Activated naive CD4-positive, alpha-beta T cell treated with anti-CD3 and anti-CD28 coated beads, Interleukin-2, amount 50 U/mL, for 24 hours (primary cell): Measurements from ENCODE around the gene FIBCD1.

ENCODE experiments used
- H3K27ac Mint-ChIP-seq: one replicate; pipeline ENCODE4 v1.8.0; 2021; ENCODE audit warnings: mild to moderate bottlenecking, mixed read lengths
- H3K27me3 Mint-ChIP-seq: one replicate; pipeline ENCODE4 v1.8.0; 2021; ENCODE audit warnings: mixed read lengths
- H3K36me3 Mint-ChIP-seq: one replicate; pipeline ENCODE4 v1.8.0; 2021; ENCODE audit warnings: mixed read lengths
- H3K4me1 Mint-ChIP-seq: one replicate; pipeline ENCODE4 v1.8.0; 2021; ENCODE audit warnings: mixed read lengths
- H3K4me3 Mint-ChIP-seq: one replicate; pipeline ENCODE4 v1.8.0; 2021; ENCODE audit warnings: mild to moderate bottlenecking, mixed read lengths
- H3K9me3 Mint-ChIP-seq: one replicate; pipeline ENCODE4 v1.8.0; 2021; ENCODE audit warnings: mixed read lengths

FIBCD1 gene

DNA sequence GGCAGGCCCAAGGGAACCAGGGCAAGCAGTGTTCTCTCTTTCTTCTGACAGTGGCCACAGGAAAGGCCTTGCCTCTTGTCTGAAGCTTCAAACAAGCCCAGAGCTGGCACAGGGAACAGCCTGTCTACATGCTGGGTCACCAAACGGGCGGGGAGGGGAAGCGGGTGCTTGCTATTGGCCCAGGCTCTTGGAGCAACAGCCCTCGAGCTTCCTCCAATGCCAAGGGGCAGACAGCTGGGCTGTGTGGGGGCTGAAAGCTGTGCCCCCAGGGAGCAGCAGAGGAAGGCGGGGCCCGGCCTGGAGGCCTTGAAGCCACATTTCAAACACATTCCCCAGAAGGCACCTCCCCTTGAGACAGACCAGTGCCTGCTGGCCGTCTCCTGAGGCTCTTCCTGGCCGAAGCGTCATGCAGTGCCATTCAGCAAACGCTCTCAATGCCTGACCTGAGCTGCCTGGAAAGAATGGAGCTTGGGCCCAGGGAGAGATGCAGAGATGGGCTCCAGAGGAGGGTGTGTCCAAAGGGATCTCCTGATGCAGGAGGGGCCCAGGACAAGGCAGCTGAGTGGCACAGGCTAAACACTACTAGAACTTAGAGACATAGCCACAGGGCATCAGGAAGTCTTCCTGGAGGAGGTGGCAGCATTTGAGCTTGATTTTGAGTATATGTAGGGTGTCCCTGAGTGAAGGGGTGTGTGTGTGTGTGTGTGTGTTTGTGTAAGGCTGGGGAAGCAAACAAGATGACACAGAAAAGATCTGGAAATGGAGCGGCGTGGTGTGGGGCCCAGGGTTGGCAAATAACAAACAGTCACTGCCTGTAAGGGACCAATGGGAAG is 2.5 kb downstream of the FIBCD1 start:
- Mint-ChIP-seq H3K27ac (peak overlapping the region; percentile 57), H3K9me3 (no peaks in the 10 kb centered on the region), H3K4me1 (peaks cover 12% of the 10 kb centered on the region), H3K4me3 (peak overlapping the region; percentile 40), H3K27me3 (peaks cover 47% of the 10 kb centered on the region), H3K36me3 (no peaks in the 10 kb centered on the region)

DNA sequence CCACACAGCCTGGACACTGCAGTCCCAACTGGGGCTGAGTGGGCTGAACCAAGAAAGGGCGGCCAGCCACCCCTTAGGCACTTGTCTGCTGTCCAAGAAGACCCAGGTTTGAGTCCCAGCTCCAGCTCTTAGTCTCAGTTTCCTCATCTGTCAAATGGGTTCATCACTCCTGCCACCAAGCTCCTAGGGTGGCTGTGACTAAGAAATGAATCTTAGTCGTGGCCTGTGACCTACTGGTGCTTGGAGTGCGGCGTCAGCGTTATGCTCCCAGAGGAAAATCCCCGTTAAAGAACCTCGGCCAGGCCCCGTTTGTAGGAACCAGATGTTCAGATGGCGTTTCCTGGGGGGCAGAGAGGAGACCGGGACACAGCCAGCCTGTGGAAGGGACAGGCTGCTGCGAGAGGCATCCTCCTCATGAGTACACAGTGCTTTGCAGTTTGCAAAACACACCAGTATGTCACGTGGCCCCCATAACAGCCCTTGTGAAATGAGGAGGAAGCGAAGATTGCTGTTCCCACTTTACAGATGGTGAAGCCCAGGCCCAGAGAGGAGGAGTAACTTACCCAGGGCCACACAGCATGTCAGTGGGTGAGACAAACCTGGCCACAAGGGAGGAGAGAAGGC is 3.3 kb downstream of the FIBCD1 start:
- Mint-ChIP-seq H3K27me3 (peaks cover 41% of the 10 kb centered on the region), H3K4me1 (peaks cover 10% of the 10 kb centered on the region), H3K36me3 (no peaks in the 10 kb centered on the region), H3K4me3 (no peak overlapping the region), H3K27ac (no peak overlapping the region), H3K9me3 (no peaks in the 10 kb centered on the region)

DNA sequence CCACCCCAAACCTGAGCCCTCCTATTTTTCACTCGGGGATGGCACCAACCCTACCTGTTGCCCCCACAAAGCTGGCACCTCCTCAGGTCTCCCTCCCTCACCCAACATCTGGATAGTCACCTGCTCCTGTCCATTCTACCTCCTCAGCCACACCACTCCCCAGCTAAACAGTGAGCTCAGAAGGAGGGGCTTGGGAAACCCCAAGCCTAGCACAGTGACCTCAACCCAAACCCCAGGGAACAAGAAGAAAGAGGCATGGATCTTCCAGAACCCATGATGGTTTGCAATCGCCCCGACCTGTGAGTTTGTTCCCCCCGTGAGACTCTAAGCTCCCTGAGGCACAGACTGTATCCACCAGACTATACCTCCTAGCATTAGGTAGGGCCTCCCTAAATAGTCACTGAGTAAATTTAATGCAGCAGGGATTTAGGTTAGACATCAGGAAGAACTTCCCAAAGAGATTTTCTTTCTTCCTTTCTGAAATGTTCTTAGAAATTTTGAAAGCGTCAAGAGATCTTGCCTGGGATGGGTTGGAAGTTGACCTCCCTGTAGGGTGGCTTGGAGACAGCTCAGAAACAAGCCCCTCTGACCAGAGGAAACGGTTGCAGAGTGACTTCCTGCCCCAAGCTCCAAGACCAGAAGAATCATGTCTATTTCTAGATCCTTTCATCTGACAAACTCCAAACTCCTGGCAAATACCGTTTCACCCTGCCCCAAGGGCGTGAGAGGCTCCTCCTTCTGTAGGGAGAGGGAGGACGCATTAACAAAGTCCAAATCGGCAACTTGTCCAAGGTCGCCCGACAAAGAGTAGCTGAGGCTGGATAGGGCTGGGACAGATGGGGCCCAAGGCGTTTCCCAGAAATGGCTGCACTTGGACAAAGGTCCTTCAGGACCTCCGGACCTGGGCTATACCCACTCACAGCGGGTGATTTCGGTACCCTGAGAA is 4.1 kb downstream of the FIBCD1 start:
- H3K4me3 Mint-ChIP-seq = no peak overlapping the region
- H3K27ac Mint-ChIP-seq = no peak overlapping the region
- H3K9me3 Mint-ChIP-seq = no peaks in the 10 kb centered on the region
- H3K36me3 Mint-ChIP-seq = no peaks in the 10 kb centered on the region
- H3K27me3 Mint-ChIP-seq = peaks cover 37% of the 10 kb centered on the region
- H3K4me1 Mint-ChIP-seq = peaks cover 6% of the 10 kb centered on the region

DNA sequence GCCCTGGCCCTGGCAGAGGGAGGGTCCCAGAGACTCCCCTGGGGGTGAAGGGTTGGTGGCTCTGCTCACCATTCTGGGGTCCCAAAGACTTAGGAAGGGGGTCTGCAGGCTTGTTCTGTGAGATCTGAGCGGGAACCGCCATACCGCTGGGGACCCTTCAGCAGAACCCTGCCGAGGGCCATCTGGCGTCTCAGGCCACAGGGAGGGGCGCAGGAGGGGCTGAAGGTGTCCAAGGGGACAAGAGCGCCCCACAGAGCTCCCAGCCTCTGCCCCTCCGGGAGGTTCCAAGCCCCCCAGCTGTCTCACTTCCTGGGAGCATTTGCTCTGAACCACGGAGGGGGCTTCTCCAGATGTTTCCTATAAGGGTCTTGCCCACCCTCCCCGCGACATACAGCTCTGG is 4.8 kb downstream of the FIBCD1 start:
- H3K4me3 Mint-ChIP-seq = no peak overlapping the region
- H3K36me3 Mint-ChIP-seq = no peaks in the 10 kb centered on the region
- H3K4me1 Mint-ChIP-seq = peaks cover 6% of the 10 kb centered on the region
- H3K9me3 Mint-ChIP-seq = no peaks in the 10 kb centered on the region
- no peak overlapping the region for H3K27ac Mint-ChIP-seq
- peaks cover 37% of the 10 kb centered on the region for H3K27me3 Mint-ChIP-seq

DNA sequence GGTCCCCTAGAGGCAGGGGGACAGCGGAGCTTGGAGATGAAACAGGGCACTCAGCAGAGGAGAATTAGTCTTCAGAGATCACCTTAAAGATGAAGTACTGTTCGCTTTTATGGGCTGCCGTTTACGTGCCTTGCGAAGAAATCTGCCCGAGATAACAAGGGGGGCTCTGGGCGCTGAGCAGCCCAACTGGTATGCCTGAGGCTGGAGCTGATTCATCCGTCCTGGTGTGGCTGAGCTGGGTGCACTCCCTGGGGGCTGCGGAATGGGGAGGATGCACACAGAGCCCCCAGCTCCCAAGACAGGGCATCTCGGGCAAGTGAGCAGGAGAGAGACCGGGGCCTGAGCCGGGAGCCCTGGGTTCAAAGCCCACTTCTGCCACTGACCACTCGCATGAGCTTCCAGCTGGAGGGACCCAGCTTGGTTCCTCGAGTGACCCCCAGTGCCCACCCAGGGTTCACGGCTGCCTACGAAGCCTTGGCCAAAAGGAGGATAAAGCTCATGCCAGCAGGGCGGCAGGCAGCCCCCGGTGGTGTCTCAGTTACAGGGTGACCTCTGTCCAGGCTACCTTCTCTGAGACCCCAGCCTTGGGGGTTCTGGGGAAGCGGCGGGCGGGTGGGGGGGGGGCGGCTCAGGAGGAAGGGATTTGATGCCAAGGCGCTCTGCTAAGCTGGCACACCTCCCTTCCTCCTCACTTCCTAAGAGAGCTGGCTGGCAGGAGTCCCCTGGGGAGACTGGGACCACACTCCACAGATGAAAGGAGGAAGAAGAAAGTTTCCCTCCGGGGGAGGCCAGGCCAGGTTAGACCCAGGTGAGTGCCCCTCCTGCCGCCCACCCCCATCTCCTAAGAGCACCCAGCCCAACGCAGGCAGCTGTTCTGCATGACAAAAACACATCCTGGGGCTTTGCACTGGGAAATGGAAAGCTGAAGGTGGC is 5.7 kb downstream of the FIBCD1 start:
- H3K4me1 Mint-ChIP-seq = peaks cover 6% of the 10 kb centered on the region
- H3K4me3 Mint-ChIP-seq = no peak overlapping the region
- H3K36me3 Mint-ChIP-seq = no peaks in the 10 kb centered on the region
- no peak overlapping the region for H3K27ac Mint-ChIP-seq
- peaks cover 35% of the 10 kb centered on the region for H3K27me3 Mint-ChIP-seq
- H3K9me3 Mint-ChIP-seq = no peaks in the 10 kb centered on the region

DNA sequence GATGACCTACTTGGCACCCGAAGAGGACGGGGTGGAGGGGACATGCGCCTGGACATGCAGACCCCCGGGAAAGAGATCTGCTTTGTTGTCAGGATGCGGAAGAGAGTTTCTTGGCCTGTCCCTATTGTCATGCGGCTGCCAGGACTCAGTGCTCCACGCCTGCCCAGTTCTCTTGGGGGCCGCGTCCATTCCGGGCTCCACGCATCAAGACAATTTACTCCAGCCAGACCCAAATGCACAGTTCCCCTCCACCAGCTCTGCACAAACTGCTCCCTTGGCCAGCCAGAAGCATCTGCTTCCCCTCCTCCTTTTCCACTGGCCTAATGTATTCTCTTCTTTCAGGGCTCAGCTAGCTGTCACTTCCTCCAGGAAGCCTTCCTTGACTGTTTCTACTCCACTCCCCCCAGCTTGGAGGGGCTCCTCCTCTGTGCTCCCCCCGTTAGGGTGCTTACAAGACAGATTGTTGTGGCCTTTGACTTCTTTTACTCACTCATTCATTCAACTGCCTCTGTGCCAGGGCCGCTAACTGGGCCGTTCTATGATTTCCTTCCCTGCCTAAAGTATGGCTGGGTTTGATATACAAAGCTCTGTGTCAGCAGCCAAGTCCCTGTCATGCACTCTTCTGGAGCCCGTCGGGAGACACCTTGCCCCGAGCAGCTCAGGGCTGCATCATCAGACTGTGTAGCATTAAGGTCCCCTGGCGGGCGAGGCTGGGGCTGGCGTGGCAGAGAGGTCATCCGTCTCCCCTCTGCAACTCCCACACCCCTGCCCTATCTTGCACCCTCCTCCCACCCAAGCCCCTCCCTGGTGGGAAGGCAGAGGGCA is 6.6 kb downstream of the FIBCD1 start:
- peaks cover 31% of the 10 kb centered on the region for H3K27me3 Mint-ChIP-seq
- H3K27ac Mint-ChIP-seq = no peak overlapping the region
- no peak overlapping the region for H3K4me3 Mint-ChIP-seq
- H3K36me3 Mint-ChIP-seq = no peaks in the 10 kb centered on the region
- no peaks in the 10 kb centered on the region for H3K9me3 Mint-ChIP-seq
- peaks cover 6% of the 10 kb centered on the region for H3K4me1 Mint-ChIP-seq

DNA sequence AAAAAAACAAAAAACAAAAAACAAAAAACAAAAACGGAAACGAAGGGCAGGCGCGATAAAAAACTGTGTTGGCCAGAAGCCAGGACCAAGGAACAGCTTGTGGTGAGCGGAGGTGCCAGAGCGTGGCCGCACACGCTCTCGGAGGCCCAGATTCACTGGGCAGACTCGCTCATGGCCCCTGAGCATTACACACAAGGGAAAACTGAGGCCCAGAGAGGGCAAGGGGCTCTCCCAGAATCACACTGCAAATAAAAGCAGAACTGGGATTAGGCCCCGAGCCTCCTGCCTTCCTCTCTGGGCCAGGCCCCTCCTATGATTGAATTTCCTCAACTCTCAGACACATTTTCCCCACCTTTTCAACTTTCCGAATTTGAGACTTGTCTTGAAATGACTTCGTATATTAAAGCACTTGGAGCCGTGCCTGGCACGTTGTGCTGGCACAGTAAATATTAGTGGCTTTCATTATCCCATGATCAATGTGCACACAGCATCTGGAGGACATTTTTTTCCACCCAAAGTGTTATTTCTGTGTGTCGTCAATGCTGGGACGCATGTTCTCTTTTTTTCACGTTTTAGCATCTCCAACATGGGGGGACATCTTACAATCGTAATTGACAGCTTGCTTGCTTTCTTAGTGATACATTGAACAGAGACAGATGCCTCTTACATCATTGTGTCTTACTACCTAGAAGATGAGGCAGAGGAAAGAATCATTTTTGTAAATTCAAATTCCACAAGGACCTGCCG is 7.4 kb downstream of the FIBCD1 start:
- Mint-ChIP-seq H3K27me3 (peaks cover 24% of the 10 kb centered on the region), H3K36me3 (no peaks in the 10 kb centered on the region), H3K4me3 (no peak overlapping the region), H3K4me1 (peaks cover 1% of the 10 kb centered on the region), H3K27ac (no peak overlapping the region), H3K9me3 (no peaks in the 10 kb centered on the region)

DNA sequence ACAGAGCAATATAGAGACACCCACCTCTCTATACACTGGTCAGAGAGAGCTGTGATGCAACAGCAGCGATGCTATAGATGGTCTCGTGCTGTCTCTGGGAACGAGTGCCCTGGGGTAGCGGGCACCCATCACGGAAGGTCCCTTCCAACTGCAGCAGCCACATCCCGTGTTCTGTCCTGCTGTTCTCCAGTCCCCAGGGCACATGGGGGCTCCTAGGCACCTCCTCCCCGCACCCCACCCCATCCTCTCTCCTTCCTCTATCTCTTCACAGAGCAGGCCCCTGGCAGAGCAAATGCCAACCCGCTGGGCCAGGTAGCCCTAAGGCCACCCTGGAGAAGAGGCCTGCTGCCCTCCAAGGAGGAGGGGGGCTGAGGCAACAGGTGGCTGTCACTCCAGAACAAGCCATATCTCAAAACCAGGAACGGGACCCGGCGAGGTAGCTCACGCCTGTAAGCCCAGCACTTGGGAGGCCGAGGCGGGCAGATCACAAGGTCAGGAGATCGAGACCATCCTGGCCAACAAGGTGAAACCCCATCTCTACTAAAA is 8.2 kb downstream of the FIBCD1 start:
- no peak overlapping the region for H3K4me3 Mint-ChIP-seq
- peaks cover 22% of the 10 kb centered on the region for H3K27me3 Mint-ChIP-seq
- H3K27ac Mint-ChIP-seq = no peak overlapping the region
- no peaks in the 10 kb centered on the region for H3K9me3 Mint-ChIP-seq
- no peaks in the 10 kb centered on the region for H3K36me3 Mint-ChIP-seq
- H3K4me1 Mint-ChIP-seq = no peaks in the 10 kb centered on the region

DNA sequence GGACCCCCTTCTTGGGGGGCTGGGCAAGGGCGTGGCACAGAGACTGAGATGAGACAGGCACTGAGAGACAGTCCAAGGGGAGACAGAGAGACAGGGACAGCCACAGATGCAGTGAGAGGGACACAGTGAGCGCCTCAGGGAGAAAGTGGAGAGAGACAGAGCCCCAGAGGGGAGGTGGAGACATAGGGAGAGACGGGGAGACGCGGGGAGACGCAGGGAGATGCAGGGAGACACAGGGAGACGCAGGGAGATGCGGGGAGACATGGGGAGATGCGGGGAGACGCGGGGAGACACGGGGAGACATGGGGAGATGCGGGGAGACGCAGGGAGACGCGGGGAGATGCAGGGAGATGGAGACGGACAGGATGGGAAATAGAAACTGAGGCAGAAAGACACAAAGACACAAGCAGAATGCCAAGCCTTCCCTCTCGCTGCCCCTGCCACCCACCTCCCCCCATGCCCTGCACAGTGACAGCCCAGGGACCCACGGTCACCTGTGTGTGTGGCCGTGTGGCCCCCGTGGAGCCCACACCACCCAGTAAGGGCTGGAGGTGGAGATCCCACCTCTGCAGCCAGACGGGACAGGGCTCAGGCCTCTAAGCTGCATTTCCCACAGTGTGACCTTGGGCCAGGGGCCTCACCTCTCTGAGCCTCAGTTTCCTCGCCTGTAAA is 8.8 kb downstream of the FIBCD1 start:
- no peaks in the 10 kb centered on the region for H3K36me3 Mint-ChIP-seq
- peaks cover 22% of the 10 kb centered on the region for H3K27me3 Mint-ChIP-seq
- no peaks in the 10 kb centered on the region for H3K9me3 Mint-ChIP-seq
- H3K4me1 Mint-ChIP-seq = no peaks in the 10 kb centered on the region
- H3K27ac Mint-ChIP-seq = no peak overlapping the region
- H3K4me3 Mint-ChIP-seq = no peak overlapping the region

DNA sequence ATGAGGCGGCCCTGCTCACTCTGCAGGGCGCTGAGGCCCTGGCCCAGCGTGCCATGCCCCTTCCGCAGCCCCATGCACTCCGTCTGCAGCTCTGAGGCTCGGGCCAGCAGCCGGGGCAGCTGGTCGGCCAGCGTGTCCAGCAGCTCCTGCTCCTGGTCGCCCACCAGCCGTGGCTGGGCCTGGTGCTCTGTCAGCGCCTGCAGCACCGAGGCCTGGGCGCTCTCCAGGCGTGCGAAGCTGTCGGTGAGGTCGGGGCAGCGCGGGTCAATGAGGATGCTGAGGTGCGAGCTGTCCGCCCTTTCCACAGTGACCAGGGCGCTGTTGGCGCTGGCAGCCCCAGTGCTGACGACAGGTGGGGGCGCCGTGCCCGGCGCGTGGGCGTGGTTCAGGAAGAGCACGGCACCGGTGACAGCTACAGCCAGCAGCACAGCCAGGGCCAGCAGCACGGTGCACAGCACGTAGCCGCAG is 9.4 kb downstream of the FIBCD1 start:
- peaks cover 15% of the 10 kb centered on the region for H3K27me3 Mint-ChIP-seq

DNA sequence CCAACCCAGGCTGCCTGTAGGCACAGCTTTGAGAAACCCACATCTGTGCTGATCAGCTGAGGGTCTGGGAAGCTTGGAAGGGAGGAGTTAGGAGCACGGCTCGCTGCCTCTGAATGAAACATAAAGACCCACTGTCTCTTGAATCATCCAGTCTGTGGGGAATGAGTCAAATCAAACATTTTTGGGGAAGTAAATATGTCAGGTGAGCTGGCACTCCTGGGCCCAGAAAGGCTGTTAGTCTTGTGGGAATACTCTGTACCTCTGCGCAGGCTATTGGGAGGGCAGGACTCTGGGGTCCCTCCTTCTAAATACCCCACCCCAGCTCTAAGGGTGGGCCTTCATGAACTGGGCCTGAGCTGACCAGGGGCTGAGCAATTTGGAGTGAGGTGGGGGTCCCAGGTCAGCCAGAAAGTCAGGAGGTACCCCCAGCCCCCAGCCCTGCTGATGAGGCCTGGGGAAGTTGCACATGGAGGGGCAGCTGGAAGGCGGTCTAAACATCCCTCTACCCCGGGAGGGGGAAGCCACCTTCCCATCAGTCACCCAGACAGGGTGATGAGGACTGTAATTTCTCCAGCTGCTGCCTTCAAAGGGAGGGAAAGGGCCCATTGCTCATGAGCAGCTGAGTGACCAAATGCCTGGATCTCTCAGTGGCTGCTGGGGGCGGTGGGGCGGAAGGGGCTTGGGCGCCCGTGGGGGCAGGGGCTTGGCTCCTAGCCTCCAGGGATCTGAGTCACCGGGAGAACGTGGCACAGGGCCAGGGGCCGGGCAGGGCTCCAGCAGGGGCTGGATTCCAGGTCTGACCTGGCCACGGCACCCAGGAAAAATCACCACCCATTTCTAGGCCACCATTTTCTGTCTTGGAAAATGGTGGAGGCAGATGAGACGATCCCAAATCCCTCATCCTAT is 10.8 kb downstream of the FIBCD1 start:
- Mint-ChIP-seq H3K27me3 (peaks cover 13% of the 10 kb centered on the region), H3K27ac (no peak overlapping the region), H3K9me3 (no peaks in the 10 kb centered on the region), H3K4me1 (no peaks in the 10 kb centered on the region), H3K4me3 (no peak overlapping the region), H3K36me3 (no peaks in the 10 kb centered on the region)

More for the DNA sequence above, 9.4 kb downstream of the FIBCD1 start:
- H3K36me3 Mint-ChIP-seq = no peaks in the 10 kb centered on the region
- H3K27ac Mint-ChIP-seq = no peak overlapping the region
- H3K4me1 Mint-ChIP-seq = no peaks in the 10 kb centered on the region
- no peak overlapping the region for H3K4me3 Mint-ChIP-seq
- H3K9me3 Mint-ChIP-seq = no peaks in the 10 kb centered on the region

DNA sequence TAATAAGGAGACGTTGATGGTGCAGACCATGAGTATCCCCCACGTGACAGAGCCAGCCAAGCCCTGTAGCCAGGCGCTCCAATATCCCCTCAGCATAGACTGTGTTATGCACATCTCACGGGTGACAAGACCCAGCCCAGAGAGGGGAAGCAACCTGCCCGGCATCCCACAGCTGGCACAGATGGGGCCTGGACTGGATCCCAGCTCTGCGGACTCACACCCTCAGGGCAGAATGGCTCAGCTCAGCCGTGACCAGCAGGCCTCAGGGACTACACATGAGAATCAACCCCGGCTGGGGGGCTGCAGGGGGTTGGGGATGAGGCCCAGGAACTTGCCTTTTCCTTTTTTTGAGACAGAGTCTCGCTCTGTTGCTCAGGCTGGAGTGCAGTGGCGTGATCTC is 11.7 kb downstream of the FIBCD1 start:
- Mint-ChIP-seq H3K27ac (no peak overlapping the region), H3K4me1 (no peaks in the 10 kb centered on the region), H3K27me3 (peaks cover 6% of the 10 kb centered on the region), H3K4me3 (no peak overlapping the region), H3K9me3 (no peaks in the 10 kb centered on the region), H3K36me3 (no peaks in the 10 kb centered on the region)
